GM21381 (cell line): Measurements from ENCODE around the gene KLB.

Source experiments
- ATAC-seq: cut with Tn5 transposase; IDR thresholded peaks from one replicate; pipeline ENCODE4 v1.9.1; 2021; ENCODE audit warnings: mild to moderate bottlenecking, moderate library complexity; ENCODE audit not compliant: unreplicated experiment

KLB gene

GRCh38 chr4:39458505-39459300 is 52.0 kb downstream of the KLB start, which contains the start of the genes LIAS and RPL9:
TSS of gene LIAS (plus strand) at chr4:39459056. CDS start at chr4:39459118, 62 bp downstream.
TSS of gene RPL9 (minus strand) at chr4:39458922. CDS start at chr4:39458439, 483 bp downstream.
- peak; percentile 80 for ATAC-seq

- no peak for ATAC-seq
Measured at GRCh38 chr4:39464886-39465501, 58.3 kb downstream of the KLB start.

- ATAC-seq: no peak
Measured at GRCh38 chr4:39466747-39467146, 60.0 kb downstream of the KLB start.

GRCh38 chr4:39467464-39467863 is 60.7 kb downstream of the KLB start:
- no peak for ATAC-seq

GRCh38 chr4:39469429-39470077 is 62.8 kb downstream of the KLB start:
- peak; percentile 83 for ATAC-seq

- no peak for ATAC-seq
Measured at GRCh38 chr4:39470402-39470801, 63.7 kb downstream of the KLB start.

- no peak for ATAC-seq
Measured at GRCh38 chr4:39472396-39472795, 65.7 kb downstream of the KLB start.

- ATAC-seq: no peak
Measured at GRCh38 chr4:39476187-39476895, 69.6 kb downstream of the KLB start.

GRCh38 chr4:39480251-39480650 is 73.5 kb downstream of the KLB start:
- ATAC-seq: no peak

- ATAC-seq: no peak
Measured at GRCh38 chr4:39480902-39481695, 74.4 kb downstream of the KLB start.

GRCh38 chr4:39484582-39485272 is 78.0 kb downstream of the KLB start:
- no peak for ATAC-seq

- ATAC-seq: no peak
Measured at GRCh38 chr4:39486221-39486804, 79.6 kb downstream of the KLB start.

- ATAC-seq: no peak
Measured at GRCh38 chr4:39490322-39490721, 83.6 kb downstream of the KLB start.

- ATAC-seq: no peak
Measured at GRCh38 chr4:39494354-39494753, 87.6 kb downstream of the KLB start.

GRCh38 chr4:39495446-39496213 is 88.9 kb downstream of the KLB start:
- ATAC-seq: no peak

- ATAC-seq: no peak
Measured at GRCh38 chr4:39497909-39498726, 91.4 kb downstream of the KLB start.

- no peak for ATAC-seq
Measured at GRCh38 chr4:39498727-39499020, 91.9 kb downstream of the KLB start.
